B cell (primary cell): ENCODE results near the gene FOLR1. TPM values are rescaled to one million over a fixed set of nuclear protein-coding genes. Genes with fewer than 3 reads are reported as not detected.
"Not testable (repeated sequence)": the region's sequence is repeated elsewhere in the genome, so short reads cannot be mapped to it uniquely, and the experiment has no call there.

Experiments
- ATAC-seq: fragments of 200-7000 bp; cut with Tn5 transposase; one replicate; pipeline ENCODE4 v1.10.0; 2021; ENCODE audit warnings: low read depth, mild to moderate bottlenecking, moderate number of reproducible peaks, moderate library complexity
- CTCF ChIA-PET: fragments of 350-600 bp; sonication (Branson Sonifier 250); formaldehyde crosslinking; loops from one replicate; lab custom pipeline; 2021; ENCODE audit warnings: antibody characterized with exemption, inconsistent platforms; lab: Charles Lee
- POLR2A ChIA-PET: fragments of 350-600 bp; sonication (Branson Sonifier 250); formaldehyde crosslinking; loops from one replicate; lab custom pipeline; 2021; ENCODE audit warnings: antibody characterized with exemption; lab: Charles Lee
- DNase-seq: peaks from one replicate; pipeline ENCODE4 v3.0.0; 2013
- H2AFZ ChIP-seq: 2 replicates; pipeline ENCODE4 v1.6.1; 2012; ENCODE audit warnings: mild to moderate bottlenecking, low read depth, low read length; ENCODE audit not compliant: insufficient read depth, poor library complexity, severe bottlenecking
- H3K27ac ChIP-seq, 2 donors: 1 replicate in 1 of 2; 2 replicates in 1 of 2; pipeline ENCODE4 v1.5.1; 2012 to 2013; ENCODE audit warnings: low read length in 2 of 2, mild to moderate bottlenecking in 2 of 2, moderate library complexity in 1 of 2
- H3K27me3 ChIP-seq, 4 experiments: fragments of 200-600 bp in 1 of 4; sonication (generic) in 1 of 4; replicated peaks in 1 of 4; 1 replicate in 2 of 4; 2 replicates in 2 of 4; pipeline versions ENCODE4 v1.6.1 to v1.7.0; 2013 to 2016; ENCODE audit warnings: low read length in 3 of 4, mild to moderate bottlenecking in 2 of 4, mixed read lengths in 1 of 4, moderate library complexity in 1 of 4; ENCODE audit not compliant: insufficient read depth in 4 of 4, control insufficient read depth in 3 of 4; ENCODE audit errors: control extremely low read depth in 1 of 4
- H3K36me3 ChIP-seq, 2 experiments: replicated peaks in 1 of 2; 1 replicate in 1 of 2; 2 replicates in 1 of 2; pipeline versions ENCODE4 v1.6.1 to v1.7.1; 2013; ENCODE audit warnings: low read length in 1 of 2; ENCODE audit not compliant: insufficient read depth in 2 of 2, control insufficient read depth in 1 of 2; ENCODE audit errors: control extremely low read depth in 1 of 2, extremely low read depth in 1 of 2
- H3K4me1 ChIP-seq, 2 donors: fragments of 200-600 bp in 1 of 2; sonication (generic) in 1 of 2; 1 replicate in 1 of 2; 2 replicates in 1 of 2; pipeline versions ENCODE4 v1.5.1 to v1.6.1; 2013 to 2017; ENCODE audit warnings: low read length in 2 of 2; ENCODE audit not compliant: control insufficient read depth in 2 of 2, insufficient read depth in 2 of 2
- H3K4me2 ChIP-seq: replicated peaks from 2 replicates; pipeline ENCODE3; 2012; ENCODE audit warnings: mild to moderate bottlenecking, low read depth, low read length; ENCODE audit not compliant: poor library complexity, severe bottlenecking
- H3K4me3 ChIP-seq, 5 experiments: fragments of 200-600 bp in 1 of 5; sonication (generic) in 1 of 5; 1 replicate in 3 of 5; 2 replicates in 2 of 5; pipeline versions ENCODE4 v1.5.1 to v1.7.0; 2011 to 2016; ENCODE audit warnings: low read length in 4 of 5, mild to moderate bottlenecking in 4 of 5, low read depth in 2 of 5, control low read depth in 1 of 5, moderate library complexity in 1 of 5; ENCODE audit not compliant: insufficient read depth in 1 of 5; ENCODE audit errors: control extremely low read depth in 1 of 5, extremely low read depth in 1 of 5
- H3K79me2 ChIP-seq: fragments of 200-600 bp; sonication (generic); one replicate; pipeline ENCODE4 v1.6.0; 2016; ENCODE audit warnings: low read length; ENCODE audit not compliant: control insufficient read depth, insufficient read depth
- H3K9ac ChIP-seq: fragments of 200-600 bp; sonication (generic); 2 replicates; pipeline ENCODE4 v1.6.1; 2017; ENCODE audit warnings: mild to moderate bottlenecking, low read length, moderate library complexity
- H3K9me3 ChIP-seq, 3 donors: one replicate each; pipeline versions ENCODE4 v1.6.1 to v1.7.1; 2013; ENCODE audit warnings: low read length in 2 of 3; ENCODE audit not compliant: control insufficient read depth in 2 of 3, insufficient read depth in 1 of 3; ENCODE audit errors: control extremely low read depth in 1 of 3
- H4K20me1 ChIP-seq: 2 replicates; pipeline ENCODE4 v1.6.0; 2012; ENCODE audit warnings: mild to moderate bottlenecking, low read length; ENCODE audit not compliant: insufficient read depth, control insufficient read depth, poor library complexity, severe bottlenecking
- H3K27ac Mint-ChIP-seq: one replicate; pipeline ENCODE4 v1.8.0; 2021; ENCODE audit warnings: mixed read lengths
- H3K27me3 Mint-ChIP-seq: one replicate; pipeline ENCODE4 v1.8.0; 2021; ENCODE audit warnings: mixed read lengths
- H3K4me1 Mint-ChIP-seq: one replicate; pipeline ENCODE4 v1.8.0; 2021; ENCODE audit warnings: mixed read lengths
- H3K4me3 Mint-ChIP-seq: one replicate; pipeline ENCODE4 v1.8.0; 2021; ENCODE audit warnings: mixed read lengths
- H3K9me3 Mint-ChIP-seq: one replicate; pipeline ENCODE4 v1.8.0; 2022; ENCODE audit warnings: mixed read lengths; ENCODE audit not compliant: insufficient read depth
- WGBS: methylation state at CpG from one replicate; pipeline ENCODE4 v1.1.5; 2013; ENCODE audit warnings: missing lambda C conversion rate; ENCODE audit not compliant: insufficient coverage; 5-methylcytosine and 5-hydroxymethylcytosine counted together
- intact Hi-C: fragments of 100-400 bp; cut with micrococcal nuclease; formaldehyde crosslinking; loops from one replicate; pipeline ENCODE4 v1.10.0; 2022
- polyA plus RNA-seq: library from polyadenylated mRNA; depleted of rRNA; stranded (reverse); fragments of >200 nt; gene quantifications from 2 replicates; pipeline ENCODE4 v1.2.3, GENCODE V29; 2012
- total RNA-seq, 2 donors: library from RNA; stranded (reverse); fragments of 120-200 nt in 1 of 2; gene quantifications; 1 replicate in 1 of 2; 2 replicates in 1 of 2; pipeline versions ENCODE4 v1.2.3 to v1.2.4, GENCODE V29; 2013 to 2022

Gene FOLR1
- total and polyA plus RNA-seq, 2 donors (not counting 1 experiment from before 2014, with no cell fraction given), result not detected

- H3K9me3 ChIP-seq, H3K4me3 ChIP-seq, H3K4me1 ChIP-seq, H4K20me1 ChIP-seq, H3K9ac ChIP-seq, H3K27ac Mint-ChIP-seq, H3K79me2 ChIP-seq, H3K4me3 Mint-ChIP-seq, DNase-seq, H3K4me2 ChIP-seq, H3K36me3 ChIP-seq, H3K4me1 Mint-ChIP-seq, H3K9me3 Mint-ChIP-seq, POLR2A ChIA-PET, ATAC-seq, intact Hi-C loops, H3K27ac ChIP-seq, H3K27me3 ChIP-seq, H2AFZ ChIP-seq: not testable (repeated sequence)
- H3K27me3 Mint-ChIP-seq, result peaks cover 19% of the 10 kb centered on the region
- WGBS, result 100% methylated on average over 2 of the region's 3 CpGs
- CTCF ChIA-PET, result interaction anchor here (1.3 to 2.0 kb wide), 2 partner anchors 14 to 25 kb away, joined by 3 to 5 read pairs; no protein-coding TSS in a partner anchor
Observed at GRCh38 chr11:72169754-72170153, 22.2 kb upstream of the FOLR1 start.

DNA sequence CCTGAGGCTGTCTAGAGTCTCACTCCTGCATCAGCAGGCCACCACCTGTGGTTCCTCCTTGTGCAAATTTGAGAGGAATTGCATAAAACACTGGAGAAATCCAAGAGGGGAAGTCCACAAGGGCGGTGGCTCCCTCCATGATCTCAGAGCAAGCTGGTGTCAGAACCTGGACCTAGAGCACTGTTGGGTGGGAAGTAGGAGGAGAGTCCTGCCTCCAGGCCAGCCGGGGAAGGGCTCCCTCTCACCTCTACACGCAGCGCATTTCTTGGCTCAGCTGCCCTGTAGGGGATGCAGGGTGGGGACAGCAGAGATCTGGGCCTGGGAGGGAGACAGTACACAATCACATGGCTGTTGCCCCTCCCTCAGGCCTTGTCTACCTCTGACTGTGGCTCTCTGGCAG is 19.9 kb upstream of the FOLR1 start:
- H3K4me3 ChIP-seq, intact Hi-C loops, H3K4me1 Mint-ChIP-seq, H3K36me3 ChIP-seq, H3K9me3 Mint-ChIP-seq, H4K20me1 ChIP-seq, H3K4me1 ChIP-seq, H3K4me2 ChIP-seq, DNase-seq, H2AFZ ChIP-seq, H3K79me2 ChIP-seq, H3K27ac ChIP-seq, H3K9me3 ChIP-seq, ATAC-seq, POLR2A ChIA-PET, H3K4me3 Mint-ChIP-seq, H3K27ac Mint-ChIP-seq, CTCF ChIA-PET, H3K27me3 ChIP-seq, H3K9ac ChIP-seq: not testable (repeated sequence)
- 93% methylated on average over 3 of the region's 4 CpGs for WGBS
- H3K27me3 Mint-ChIP-seq, result peaks cover 12% of the 10 kb centered on the region
